ENCODE measurements around the gene TSSC4.

TSSC4 gene

GRCh38 chr11:2447951-2448650, 47.6 kb downstream of the TSSC4 start:
- no peak for DNase-seq (ENCODE audit: low read depth in 2 of 2)

- no peak for DNase-seq (ENCODE audit: low read depth in 2 of 2)
These were observed 48.4 kb downstream of the TSSC4 start for GRCh38 chr11:2448661-2449547.

GRCh38 chr11:2449548-2450320, 49.2 kb downstream of the TSSC4 start:
- DNase-seq (ENCODE audit: low read depth in 2 of 2) = no peak

GRCh38 chr11:2450321-2451041, 49.9 kb downstream of the TSSC4 start:
- no peak for DNase-seq (ENCODE audit: low read depth in 2 of 2)

- no peak for DNase-seq (ENCODE audit: low read depth in 2 of 2)
These were observed 50.8 kb downstream of the TSSC4 start for GRCh38 chr11:2451336-2451735.

GRCh38 chr11:2451916-2452315, 51.4 kb downstream of the TSSC4 start:
- no peak for DNase-seq (ENCODE audit: low read depth in 2 of 2)

- no peak for DNase-seq (ENCODE audit: low read depth in 2 of 2)
These were observed 51.9 kb downstream of the TSSC4 start for GRCh38 chr11:2452321-2453012.

- DNase-seq (ENCODE audit: low read depth in 2 of 2) = no peak
These were observed 52.9 kb downstream of the TSSC4 start for GRCh38 chr11:2453436-2453835.

All from stimulated activated CD4-positive, alpha-beta T cell treated with anti-CD3 and anti-CD28 coated beads, Interleukin-12 subunit alpha, Interleukin-12 subunit beta, amount 100 ng/mL, for 24 hours (primary cell).